Thoracic aorta (tissue), 2 donors: ENCODE measurements around the gene MXRA8. TPM values are rescaled to one million over a fixed set of nuclear protein-coding genes. Genes with fewer than 3 reads are reported as not detected.

Experiments
- ATAC-seq: fragments of 150-250 bp; one replicate; pipeline ENCODE4 v1.8.0; 2017; ENCODE audit warnings: low read depth; ENCODE audit not compliant: insufficient number of reproducible peaks, low FRiP score
- DNase-seq: peaks from one replicate; pipeline ENCODE4 v3.0.0-alpha.2; 2020; ENCODE audit warnings: low spot score
- H3K27ac ChIP-seq, 2 donors: fragments of 200-600 bp; sonication (generic); 1 replicate in 1 of 2; 2 replicates in 1 of 2; pipeline ENCODE4 v1.5.1; 2016; ENCODE audit warnings: mild to moderate bottlenecking in 2 of 2, moderate library complexity in 2 of 2
- H3K27me3 ChIP-seq: fragments of 200-600 bp; sonication (generic); replicated peaks from 2 replicates; pipeline ENCODE4 v1.6.0; 2016; ENCODE audit warnings: mild to moderate bottlenecking; ENCODE audit not compliant: insufficient read depth
- H3K36me3 ChIP-seq: fragments of 200-600 bp; sonication (generic); one replicate; pipeline ENCODE4 v1.5.1; 2016
- H3K4me1 ChIP-seq, 2 donors: fragments of 200-600 bp; sonication (generic); 1 replicate in 1 of 2; 2 replicates in 1 of 2; pipeline versions ENCODE4 v1.5.1 to v1.6.0; 2016; ENCODE audit warnings: low read depth in 2 of 2, mild to moderate bottlenecking in 1 of 2; ENCODE audit not compliant: control insufficient read depth in 1 of 2
- H3K4me3 ChIP-seq: fragments of 200-600 bp; sonication (generic); 2 replicates; pipeline ENCODE4 v1.5.1; 2016; ENCODE audit warnings: mild to moderate bottlenecking
- H3K9me3 ChIP-seq: fragments of 200-600 bp; sonication (generic); 2 replicates; pipeline ENCODE4 v1.5.1; 2016
- total RNA-seq, 2 donors: library from RNA; depleted of rRNA; stranded (reverse); fragments of >200 nt; gene quantifications; one replicate each; pipeline versions ENCODE4 v1.1.0 to v1.2.3, GENCODE V29; 2016
- TF ChIP-seq, protein P1 (sequence below): fragments of 200-600 bp; sonication (generic); IDR thresholded peaks from one replicate; pipeline ENCODE4 v1.5.1; 2019; ENCODE audit warnings: antibody characterized with exemption

Gene MXRA8
- total RNA-seq, 2 donors from 2014 or later: 239 to 326 TPM

DNA sequence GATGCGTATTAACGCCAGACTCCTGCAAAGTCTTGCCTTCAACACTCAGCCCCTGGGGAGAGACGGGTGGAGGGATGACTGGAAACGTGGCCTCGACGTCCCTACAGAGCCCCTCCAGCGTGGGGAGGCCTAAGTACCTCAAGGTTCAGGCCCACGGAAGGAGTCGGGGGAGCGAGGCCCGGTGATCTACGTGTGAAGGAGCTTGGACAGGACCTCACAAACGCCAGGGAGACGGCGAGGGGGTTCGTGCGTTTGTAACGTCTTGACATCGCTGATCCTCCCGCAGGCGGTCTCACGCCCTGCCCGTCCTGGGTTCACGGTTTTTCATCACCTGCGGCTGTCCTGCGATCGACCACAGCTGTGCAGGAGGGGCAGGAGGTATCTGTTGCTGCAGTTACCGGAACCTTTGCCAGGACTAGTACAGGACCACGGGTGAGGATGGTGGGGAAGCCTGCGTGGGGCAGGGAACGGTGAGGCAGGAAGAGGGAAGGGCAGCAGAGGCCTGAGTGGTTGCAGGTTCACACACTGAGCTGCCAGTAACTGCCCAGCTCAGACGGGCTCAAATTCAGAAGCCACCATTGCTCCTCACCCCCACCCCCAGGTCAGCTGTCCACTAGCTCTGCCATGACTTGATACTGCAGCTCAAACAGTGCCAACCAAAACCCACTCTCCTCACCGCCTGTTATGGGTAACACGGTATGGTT is 41.7 kb upstream of the MXRA8 start:
- TF ChIP-seq, protein P1, sequence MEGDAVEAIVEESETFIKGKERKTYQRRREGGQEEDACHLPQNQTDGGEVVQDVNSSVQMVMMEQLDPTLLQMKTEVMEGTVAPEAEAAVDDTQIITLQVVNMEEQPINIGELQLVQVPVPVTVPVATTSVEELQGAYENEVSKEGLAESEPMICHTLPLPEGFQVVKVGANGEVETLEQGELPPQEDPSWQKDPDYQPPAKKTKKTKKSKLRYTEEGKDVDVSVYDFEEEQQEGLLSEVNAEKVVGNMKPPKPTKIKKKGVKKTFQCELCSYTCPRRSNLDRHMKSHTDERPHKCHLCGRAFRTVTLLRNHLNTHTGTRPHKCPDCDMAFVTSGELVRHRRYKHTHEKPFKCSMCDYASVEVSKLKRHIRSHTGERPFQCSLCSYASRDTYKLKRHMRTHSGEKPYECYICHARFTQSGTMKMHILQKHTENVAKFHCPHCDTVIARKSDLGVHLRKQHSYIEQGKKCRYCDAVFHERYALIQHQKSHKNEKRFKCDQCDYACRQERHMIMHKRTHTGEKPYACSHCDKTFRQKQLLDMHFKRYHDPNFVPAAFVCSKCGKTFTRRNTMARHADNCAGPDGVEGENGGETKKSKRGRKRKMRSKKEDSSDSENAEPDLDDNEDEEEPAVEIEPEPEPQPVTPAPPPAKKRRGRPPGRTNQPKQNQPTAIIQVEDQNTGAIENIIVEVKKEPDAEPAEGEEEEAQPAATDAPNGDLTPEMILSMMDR: no peak
- Histone ChIP-seq H3K4me1 (peaks cover 20 to 36% of the 10 kb centered on the region in 2 donors), H3K27ac (peak overlapping the region; percentile 86 to 87), H3K9me3 (no peaks in the 10 kb centered on the region), H3K27me3 (no peaks in the 10 kb centered on the region), H3K36me3 (peaks cover 55% of the 10 kb centered on the region), H3K4me3 (peak overlapping the region; percentile 94)
- DNase-seq (no peak), ATAC-seq (no peak)

DNA sequence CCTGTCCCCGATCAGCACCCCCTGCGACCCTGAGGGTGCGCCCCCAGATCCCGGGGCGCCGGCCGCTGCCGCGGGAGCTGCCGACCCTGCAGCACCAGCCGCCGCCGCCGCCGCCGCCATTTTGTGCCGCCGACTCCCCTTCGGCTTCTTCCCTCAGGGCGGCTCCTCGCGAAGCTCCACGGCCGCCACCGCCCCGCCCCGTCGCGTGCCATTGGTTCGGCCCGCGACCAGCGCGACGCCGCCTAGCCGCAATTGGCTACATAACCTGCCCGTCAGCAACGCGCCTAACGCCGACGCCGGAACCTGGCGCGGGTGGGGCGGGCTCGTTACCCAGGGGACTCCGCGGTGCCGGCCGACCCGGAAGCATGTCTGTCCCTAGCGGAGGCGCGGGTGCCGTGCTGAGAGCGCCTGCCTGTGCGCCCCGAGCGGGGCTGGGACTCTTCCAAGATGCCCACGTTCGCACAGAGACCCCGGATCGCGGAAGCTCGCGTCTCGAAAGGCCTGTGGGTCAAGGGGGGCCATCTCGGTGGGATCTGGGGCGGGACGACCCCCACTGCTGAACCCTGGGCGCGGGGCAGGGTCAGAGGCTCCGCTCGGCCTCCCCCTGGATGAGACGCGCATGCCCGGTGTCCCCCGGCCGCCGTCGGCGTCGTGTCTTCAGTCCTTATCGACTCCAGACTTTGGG is 41.0 kb upstream of the MXRA8 start, which contains the start of gene CCNL2:
Gene CCNL2, minus strand, starts transcription at position 149 of the 685 bp plus-strand sequence. Its CDS starts 29 bp downstream, at position 120.
- no peaks in the 10 kb centered on the region for H3K9me3 ChIP-seq
- peak; percentile 87 for DNase-seq
- TF ChIP-seq, protein P1: peak; percentile 77
- no peaks in the 10 kb centered on the region for H3K27me3 ChIP-seq
- H3K36me3 ChIP-seq: peaks cover 55% of the 10 kb centered on the region
- peak within 1 kb of the TSS; percentile 94 for H3K4me3 ChIP-seq
- ATAC-seq: peak; percentile 95
- peaks cover 20 to 35% of the 10 kb centered on the region in 2 donors for H3K4me1 ChIP-seq
- peak within 1 kb of the TSS; percentile 86 to 87 for H3K27ac ChIP-seq

DNA sequence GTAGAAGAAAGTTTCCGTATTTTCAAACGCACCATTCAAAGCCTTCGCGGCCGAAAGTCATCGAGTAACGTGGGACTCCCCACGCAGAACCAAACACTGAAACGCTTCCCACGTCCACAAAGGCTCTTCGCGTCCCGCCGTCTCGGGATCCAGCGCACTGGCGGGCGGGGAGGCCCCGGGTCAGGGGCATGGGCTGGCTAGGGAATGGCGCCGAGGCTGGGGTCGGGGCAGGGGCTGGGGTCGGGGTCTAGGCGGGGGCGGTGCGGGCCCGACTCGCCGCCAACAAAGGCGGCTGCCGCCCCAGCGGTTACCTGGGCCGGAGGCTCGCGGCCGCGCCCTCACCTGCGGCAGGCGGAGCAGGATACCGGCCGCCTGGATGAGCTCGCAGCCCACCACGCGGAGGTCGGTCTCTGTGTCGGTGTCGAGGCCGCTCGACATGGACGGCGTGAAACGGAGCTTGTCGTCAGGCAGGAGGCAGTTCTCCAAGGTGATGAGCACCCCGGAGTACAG is 40.4 kb upstream of the MXRA8 start:
- ATAC-seq (no peak), DNase-seq (no peak)
- H3K4me1 ChIP-seq: peaks cover 20 to 35% of the 10 kb centered on the region in 2 donors
- TF ChIP-seq, protein P1: no peak
- H3K4me3 ChIP-seq: peak overlapping the region; percentile 94
- no peaks in the 10 kb centered on the region for H3K27me3 ChIP-seq
- peaks cover 55% of the 10 kb centered on the region for H3K36me3 ChIP-seq
- H3K9me3 ChIP-seq: no peaks in the 10 kb centered on the region
- peak overlapping the region; percentile 83 to 86 for H3K27ac ChIP-seq

DNA sequence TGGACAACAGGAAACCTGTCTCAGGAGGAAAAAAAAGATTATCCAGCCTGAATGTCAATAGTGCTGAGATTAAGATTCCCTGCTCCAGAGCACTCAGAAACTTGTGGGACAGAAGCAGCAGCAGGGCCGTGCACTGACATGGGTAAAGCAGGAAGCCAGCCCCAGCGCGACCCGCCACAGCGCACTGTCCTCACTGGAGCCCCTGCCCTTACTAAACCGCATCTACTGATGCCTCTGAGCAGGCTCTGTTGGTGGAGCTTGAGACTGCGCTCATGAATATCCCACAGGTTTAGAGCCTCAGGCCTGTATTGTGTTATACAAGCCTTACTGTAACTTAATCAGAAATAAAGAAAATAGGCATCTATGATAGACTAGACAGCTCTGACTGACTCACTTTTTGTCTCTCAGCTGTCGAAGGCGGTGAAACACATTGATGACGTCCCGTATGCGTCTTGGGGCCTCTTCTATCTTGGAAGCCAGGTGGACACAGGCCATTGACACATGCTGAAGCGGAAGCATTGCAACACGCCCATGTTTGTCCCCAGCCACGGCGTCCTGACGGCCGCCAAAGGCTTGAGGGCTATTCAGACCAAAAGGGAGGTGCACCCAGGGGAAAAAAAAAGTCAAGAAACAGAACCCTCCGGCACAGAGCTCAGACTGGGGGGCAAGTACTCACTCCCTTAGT is 39.6 kb upstream of the MXRA8 start:
- Histone ChIP-seq H3K27ac (no peak overlapping the region), H3K36me3 (peaks cover 58% of the 10 kb centered on the region), H3K9me3 (no peaks in the 10 kb centered on the region), H3K27me3 (no peaks in the 10 kb centered on the region), H3K4me3 (peak overlapping the region; percentile 94), H3K4me1 (peaks cover 20 to 35% of the 10 kb centered on the region in 2 donors)
- TF ChIP-seq, protein P1: no peak
- no peak for DNase-seq
- ATAC-seq: no peak

DNA sequence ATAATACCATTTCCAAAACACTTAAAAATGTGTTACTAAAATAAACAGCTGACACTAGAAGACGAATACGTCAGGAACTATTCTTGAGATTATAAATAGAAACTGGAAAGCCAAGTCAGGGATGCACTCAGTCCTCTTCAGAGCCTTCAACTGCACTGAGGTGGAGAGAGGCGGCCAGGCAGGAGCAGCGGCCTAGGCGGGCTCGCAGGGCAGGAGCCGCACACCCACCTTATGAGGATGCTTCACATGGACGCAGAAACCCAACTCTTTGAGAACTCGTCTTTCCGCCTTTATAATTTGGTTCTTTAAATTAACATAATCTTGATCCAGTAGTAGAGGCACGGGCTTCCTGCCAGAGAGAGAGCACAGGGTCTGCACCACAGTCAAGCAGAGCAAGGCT is 36.8 kb upstream of the MXRA8 start:
- H3K4me3 ChIP-seq: no peak overlapping the region
- peaks cover 66% of the 10 kb centered on the region for H3K36me3 ChIP-seq
- no peak overlapping the region for H3K27ac ChIP-seq
- peaks cover 12 to 22% of the 10 kb centered on the region in 2 donors for H3K4me1 ChIP-seq
- no peak for DNase-seq
- no peaks in the 10 kb centered on the region for H3K27me3 ChIP-seq
- TF ChIP-seq, protein P1: no peak
- no peak for ATAC-seq
- H3K9me3 ChIP-seq: no peaks in the 10 kb centered on the region
